SJCRH30 (cell line): Measurements from ENCODE around the gene JAK1. TPM values are rescaled to one million over a fixed set of nuclear protein-coding genes. Genes with fewer than 3 reads are reported as not detected.

ENCODE experiments used
- DNase-seq, 2 experiments: peaks; one replicate each; pipeline ENCODE4 v3.0.0-alpha.2; 2015 to 2020
- H3K27ac ChIP-seq: fragments of 250-450 bp; sonication (Bioruptor Pico); 2 replicates; pipeline ENCODE4 v1.5.1; 2020; ENCODE audit warnings: mild to moderate bottlenecking, moderate library complexity
- H3K27me3 ChIP-seq: fragments of 250-450 bp; sonication (Bioruptor Pico); 2 replicates; pipeline ENCODE4 v1.5.1; 2020; ENCODE audit warnings: mild to moderate bottlenecking, moderate library complexity
- H3K36me3 ChIP-seq: fragments of 250-450 bp; sonication (Bioruptor Pico); 2 replicates; pipeline ENCODE4 v1.5.1; 2020; ENCODE audit warnings: mild to moderate bottlenecking, moderate library complexity
- H3K4me1 ChIP-seq: fragments of 250-450 bp; sonication (Bioruptor Pico); 2 replicates; pipeline ENCODE4 v1.5.1; 2020; ENCODE audit warnings: mild to moderate bottlenecking, moderate library complexity
- H3K4me3 ChIP-seq: fragments of 250-450 bp; sonication (Bioruptor Pico); 2 replicates; pipeline ENCODE4 v1.5.1; 2020; ENCODE audit warnings: mild to moderate bottlenecking, moderate library complexity
- H3K9me3 ChIP-seq: fragments of 250-450 bp; sonication (Bioruptor Pico); replicated peaks from 2 replicates; pipeline ENCODE4 v1.5.1; 2020; ENCODE audit warnings: mild to moderate bottlenecking, moderate library complexity
- total RNA-seq: library from RNA; depleted of rRNA; stranded (reverse); fragments of >200 nt; shearing (Covaris generic); gene quantifications from 2 replicates; pipeline ENCODE4 v1.2.3, GENCODE V29; 2014

The JAK1 gene
- total RNA-seq, 1 experiment from 2014 or later = 60.5 TPM

DNA sequence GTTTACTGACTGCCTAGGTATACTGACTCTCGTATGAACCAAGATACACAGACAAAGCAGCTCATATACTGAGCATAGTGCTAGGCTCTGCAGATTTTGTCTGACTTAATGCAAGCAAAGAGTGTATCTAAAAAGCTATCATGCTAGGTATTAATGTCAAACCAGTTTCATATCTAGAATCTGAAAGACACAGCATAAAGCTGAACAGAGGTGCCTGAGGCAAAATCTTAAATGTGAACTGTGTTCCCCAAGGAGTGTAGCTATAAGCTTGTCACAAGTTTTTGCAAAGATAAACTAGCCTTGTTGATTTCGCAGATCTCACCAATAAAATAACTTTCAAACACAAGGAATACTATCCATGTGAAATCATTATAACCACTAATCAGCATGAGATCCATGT is 18.1 kb downstream of the JAK1 start:
- Histone ChIP-seq H3K27ac (no peak overlapping the region), H3K27me3 (no peaks in the 10 kb centered on the region), H3K36me3 (no peaks in the 10 kb centered on the region), H3K9me3 (no peaks in the 10 kb centered on the region), H3K4me3 (no peak overlapping the region), H3K4me1 (no peaks in the 10 kb centered on the region)
- DNase-seq = no peak

DNA sequence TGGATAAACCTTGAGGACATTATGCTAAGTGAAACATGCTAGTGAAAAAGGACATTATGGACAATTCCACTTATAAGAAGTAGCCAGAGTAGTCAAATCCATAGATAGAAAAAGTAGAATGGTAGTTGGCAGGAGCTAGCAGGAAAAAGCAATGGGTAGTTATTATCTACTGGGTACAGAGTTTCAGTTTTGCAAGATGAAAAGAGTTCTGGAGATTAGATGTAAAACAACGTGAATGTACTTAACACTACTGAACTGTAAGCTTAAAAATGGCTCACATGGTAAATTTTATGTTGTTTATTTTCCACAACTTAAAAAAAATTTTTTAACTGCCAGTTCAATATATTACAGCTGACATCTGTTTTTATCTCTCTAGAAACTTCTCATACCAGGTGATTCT is 19.4 kb downstream of the JAK1 start:
- Histone ChIP-seq H3K9me3 (no peaks in the 10 kb centered on the region), H3K27ac (no peak overlapping the region), H3K4me1 (no peaks in the 10 kb centered on the region), H3K4me3 (no peak overlapping the region), H3K36me3 (no peaks in the 10 kb centered on the region), H3K27me3 (no peaks in the 10 kb centered on the region)
- no peak for DNase-seq

DNA sequence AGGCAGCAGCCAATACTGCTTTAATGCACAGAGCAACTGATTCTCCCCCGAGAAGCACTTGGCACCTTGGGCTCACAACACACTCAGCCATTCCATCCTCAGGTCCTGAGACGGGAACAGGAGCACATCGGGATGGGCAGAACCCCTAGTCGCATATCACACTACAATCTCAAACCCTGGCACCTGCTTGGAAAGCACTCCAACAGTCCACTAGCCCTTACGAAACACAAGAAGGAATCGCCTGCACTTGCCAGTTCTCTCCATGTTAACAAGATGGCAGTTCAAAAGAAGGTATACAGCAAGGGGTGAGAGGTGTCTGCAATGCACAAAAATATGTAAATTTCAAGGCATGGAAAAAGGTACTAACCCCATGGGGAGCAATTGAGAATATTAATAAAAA is 21.4 kb downstream of the JAK1 start:
- no peaks in the 10 kb centered on the region for H3K36me3 ChIP-seq
- no peak for DNase-seq
- H3K4me1 ChIP-seq = no peaks in the 10 kb centered on the region
- H3K4me3 ChIP-seq = no peak overlapping the region
- H3K9me3 ChIP-seq = no peaks in the 10 kb centered on the region
- H3K27ac ChIP-seq = no peak overlapping the region
- no peaks in the 10 kb centered on the region for H3K27me3 ChIP-seq

DNA sequence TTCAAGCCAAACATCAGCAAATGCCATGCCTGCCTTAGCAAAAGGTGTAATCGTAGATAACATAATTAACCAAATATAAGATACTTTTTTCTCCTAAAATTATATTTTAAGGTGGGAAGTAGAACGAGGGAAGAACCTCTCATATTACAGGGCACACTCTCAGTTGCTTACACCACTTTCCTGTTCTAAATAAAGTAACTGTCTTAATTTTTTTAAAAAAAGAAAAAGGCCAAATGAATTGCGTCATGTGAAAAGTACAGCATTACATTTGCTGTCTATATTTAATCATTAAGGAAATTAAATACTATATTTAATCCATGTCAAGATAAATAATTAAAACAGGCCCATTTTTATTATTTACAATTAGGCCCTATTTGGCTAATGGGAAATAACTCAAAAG is 23.7 kb downstream of the JAK1 start:
- no peaks in the 10 kb centered on the region for H3K36me3 ChIP-seq
- H3K27me3 ChIP-seq = no peaks in the 10 kb centered on the region
- no peak overlapping the region for H3K27ac ChIP-seq
- no peaks in the 10 kb centered on the region for H3K4me1 ChIP-seq
- 0 out of 2 replicates have a peak, but pooled peaks cover 2% of the 10 kb centered on the region for H3K9me3 ChIP-seq
- DNase-seq = no peak
- H3K4me3 ChIP-seq = no peak overlapping the region

DNA sequence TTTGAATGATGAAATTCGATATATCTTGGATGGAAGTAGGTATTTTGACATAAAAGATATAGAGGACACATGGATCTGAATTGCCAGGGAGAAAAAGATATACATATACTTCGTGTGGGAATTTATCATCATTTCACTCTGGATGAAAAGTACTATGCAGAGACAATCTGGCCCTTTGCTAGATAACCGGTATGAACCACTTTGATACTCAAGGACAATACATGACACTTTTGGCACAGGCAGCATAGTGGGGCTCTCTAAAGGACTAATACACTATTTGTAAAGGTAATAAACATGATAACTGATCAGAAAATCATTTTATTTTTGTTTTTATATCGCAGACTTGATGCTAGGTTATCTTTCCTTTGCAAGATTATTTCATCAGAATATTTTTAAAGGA is 24.2 kb downstream of the JAK1 start:
- no peak for DNase-seq

DNA sequence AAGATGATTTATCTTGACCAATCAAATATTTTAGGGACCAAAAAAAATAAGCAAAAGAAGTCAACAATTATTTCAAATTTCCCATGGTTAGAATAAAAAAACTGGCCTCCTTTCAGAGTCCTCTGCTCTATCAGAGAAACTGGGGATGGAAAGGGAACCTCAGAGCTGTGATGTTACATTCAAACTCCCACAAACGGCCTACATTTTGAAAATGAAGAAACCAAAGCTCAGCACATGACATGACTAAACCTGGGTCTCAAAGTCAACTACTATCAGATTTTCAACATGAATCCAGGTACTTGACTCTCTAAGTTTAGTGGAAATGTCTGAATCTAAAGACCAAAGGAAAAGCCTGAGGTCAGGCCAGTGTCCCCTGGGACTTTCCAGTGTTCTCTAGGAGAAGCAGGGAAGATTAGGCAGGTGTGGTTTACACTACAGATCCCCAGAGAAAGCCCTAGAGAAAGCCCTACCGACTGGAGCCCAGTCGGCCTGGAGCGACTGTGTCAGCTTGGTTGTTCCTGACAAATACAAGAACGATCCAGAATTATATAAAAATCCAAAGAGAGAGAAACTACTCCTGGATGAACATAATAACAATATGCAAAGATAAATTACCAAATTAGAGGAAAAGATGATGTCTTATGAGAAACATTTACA is 24.8 kb downstream of the JAK1 start:
- Histone ChIP-seq H3K9me3 (0 out of 2 replicates have a peak, but pooled peaks cover 2% of the 10 kb centered on the region), H3K27me3 (no peaks in the 10 kb centered on the region), H3K4me3 (no peak overlapping the region), H3K36me3 (no peaks in the 10 kb centered on the region), H3K27ac (no peak overlapping the region), H3K4me1 (peaks cover 5% of the 10 kb centered on the region; the same call in 1 of the 2 replicates)
- peak; percentile 27 to 59 for DNase-seq

More for the DNA sequence above, 24.2 kb downstream of the JAK1 start:
- no peaks in the 10 kb centered on the region for H3K36me3 ChIP-seq
- H3K27me3 ChIP-seq = no peaks in the 10 kb centered on the region
- H3K4me1 ChIP-seq = peaks cover 4% of the 10 kb centered on the region; the same call in 1 of the 2 replicates
- 0 out of 2 replicates have a peak, but pooled peaks cover 2% of the 10 kb centered on the region for H3K9me3 ChIP-seq
- H3K27ac ChIP-seq = no peak overlapping the region
- H3K4me3 ChIP-seq = no peak overlapping the region

DNA sequence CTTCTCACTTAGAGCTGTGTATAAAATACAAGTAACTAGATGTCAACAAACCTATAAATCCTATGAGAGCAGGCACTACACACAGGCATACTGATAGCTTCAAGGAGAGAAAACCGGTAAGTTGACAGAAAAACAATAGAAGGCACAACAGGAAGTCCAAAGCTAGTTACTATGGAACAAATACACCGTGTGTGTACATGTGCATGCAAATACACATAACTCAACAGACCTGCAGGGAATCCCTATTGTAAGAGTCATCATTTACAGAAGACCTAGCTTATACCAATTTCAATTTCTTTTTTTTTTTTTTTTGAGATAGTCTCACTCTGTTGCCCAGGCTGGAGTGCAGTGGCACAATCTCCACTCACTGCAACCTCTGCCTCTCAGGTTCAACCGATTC is 26.3 kb downstream of the JAK1 start:
- no peaks in the 10 kb centered on the region for H3K36me3 ChIP-seq
- H3K27ac ChIP-seq = no peak overlapping the region

DNA sequence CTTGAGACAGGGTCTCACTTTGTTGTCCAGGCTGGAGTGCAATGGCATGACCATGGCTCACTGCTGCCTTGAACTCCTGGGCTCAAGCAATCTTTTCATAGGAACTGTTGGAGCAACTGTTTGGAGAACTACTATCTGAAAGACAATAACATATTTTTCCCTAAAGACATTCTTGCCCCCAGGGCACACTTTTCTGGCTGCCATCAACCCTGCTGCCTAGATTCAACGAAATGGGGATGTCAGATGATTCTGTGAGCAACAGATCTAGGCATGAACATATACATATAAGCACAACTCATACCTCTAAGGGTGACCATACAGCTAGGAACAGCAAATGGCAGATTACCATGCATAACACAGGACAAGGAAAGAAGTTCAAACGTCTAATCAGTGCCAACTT is 27.4 kb downstream of the JAK1 start:
- Histone ChIP-seq H3K4me1 (peaks cover 5% of the 10 kb centered on the region), H3K9me3 (0 out of 2 replicates have a peak, but pooled peaks cover 2% of the 10 kb centered on the region), H3K36me3 (no peaks in the 10 kb centered on the region), H3K27ac (no peak overlapping the region), H3K27me3 (no peaks in the 10 kb centered on the region), H3K4me3 (no peak overlapping the region)
- DNase-seq = no peak

More for the DNA sequence above, 26.3 kb downstream of the JAK1 start:
- Histone ChIP-seq H3K27me3 (no peaks in the 10 kb centered on the region), H3K4me3 (no peak overlapping the region), H3K9me3 (0 out of 2 replicates have a peak, but pooled peaks cover 2% of the 10 kb centered on the region), H3K4me1 (peaks cover 5% of the 10 kb centered on the region; the same call in 1 of the 2 replicates)
- no peak for DNase-seq

DNA sequence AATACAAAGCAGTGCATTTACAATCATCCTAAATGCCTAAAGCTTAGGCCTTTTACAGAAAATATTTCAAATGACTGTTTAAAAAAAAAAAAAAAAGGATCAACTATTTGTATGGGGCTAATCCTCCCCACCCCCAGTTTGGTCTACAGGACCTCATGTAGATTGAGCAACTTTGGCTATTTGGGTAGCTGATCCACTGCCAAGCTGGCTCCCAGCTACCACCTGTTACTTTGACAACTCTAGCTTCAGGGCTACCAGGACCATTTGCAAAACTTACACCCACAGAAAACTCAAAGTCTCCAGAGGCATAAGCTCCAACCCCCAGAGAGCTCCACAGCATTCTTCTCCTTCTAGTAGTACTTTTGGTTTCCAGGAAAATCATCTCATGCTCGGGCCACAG is 29.4 kb downstream of the JAK1 start:
- H3K4me1 ChIP-seq = peaks cover 5% of the 10 kb centered on the region
- H3K4me3 ChIP-seq = no peak overlapping the region
- H3K36me3 ChIP-seq = no peaks in the 10 kb centered on the region
- H3K27me3 ChIP-seq = no peaks in the 10 kb centered on the region
- H3K27ac ChIP-seq = no peak overlapping the region
- H3K9me3 ChIP-seq = 0 out of 2 replicates have a peak, but pooled peaks cover 2% of the 10 kb centered on the region
- peak; percentile 21 to 57 for DNase-seq

DNA sequence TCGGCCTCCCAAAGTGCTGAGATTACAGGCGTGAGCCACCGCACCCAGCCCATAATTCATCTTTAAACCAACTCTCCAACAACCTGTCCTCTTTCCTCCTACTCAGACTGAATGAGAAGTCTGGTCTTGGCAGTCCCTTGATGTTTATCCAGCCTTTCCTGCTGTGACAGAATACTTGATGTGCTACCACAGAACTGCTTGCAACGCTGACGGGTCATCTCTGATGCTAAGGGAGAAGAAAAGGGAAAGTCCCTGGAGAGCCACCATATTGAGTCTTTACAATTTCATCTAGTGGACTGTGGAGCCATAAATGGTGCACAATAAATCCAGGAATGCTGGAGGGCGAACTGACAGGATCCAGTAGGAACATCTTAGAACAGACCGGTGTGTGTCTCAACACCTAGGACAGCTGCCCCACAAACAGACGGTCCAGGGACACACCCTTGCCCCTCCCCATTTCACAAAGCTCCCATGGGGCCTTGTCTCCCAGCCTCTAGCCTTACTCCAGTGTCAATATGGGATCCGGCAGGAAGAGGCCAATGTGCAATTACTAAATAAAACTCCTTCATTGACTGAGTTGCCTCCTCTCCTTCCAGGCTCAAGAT is 30.7 kb downstream of the JAK1 start:
- no peaks in the 10 kb centered on the region for H3K27me3 ChIP-seq
- no peak overlapping the region for H3K27ac ChIP-seq
- no peaks in the 10 kb centered on the region for H3K36me3 ChIP-seq
- peaks cover 5% of the 10 kb centered on the region for H3K4me1 ChIP-seq
- H3K4me3 ChIP-seq = no peak overlapping the region
- no peak for DNase-seq
- 0 out of 2 replicates have a peak, but pooled peaks cover 2% of the 10 kb centered on the region for H3K9me3 ChIP-seq

DNA sequence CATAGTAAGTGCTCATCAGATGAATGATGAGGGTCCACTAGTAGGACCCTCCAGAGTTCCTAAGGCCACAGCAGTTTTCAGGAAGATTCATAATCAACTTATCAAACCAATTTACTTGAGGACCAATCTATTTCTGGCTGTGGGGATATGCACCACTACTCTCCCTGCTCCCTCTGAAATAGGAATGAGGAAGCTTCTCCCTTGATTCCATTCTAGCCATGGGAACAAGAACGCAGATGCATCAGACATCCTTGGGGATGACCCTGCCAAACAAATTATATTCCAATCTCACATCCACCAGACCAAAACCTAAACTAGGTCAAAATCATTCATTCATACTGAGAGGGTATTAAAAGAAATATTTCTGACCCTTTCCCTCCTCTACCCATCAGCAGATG is 31.5 kb downstream of the JAK1 start:
- no peak for DNase-seq
- no peaks in the 10 kb centered on the region for H3K36me3 ChIP-seq
- H3K27ac ChIP-seq = no peak overlapping the region
- no peak overlapping the region for H3K4me3 ChIP-seq
- H3K9me3 ChIP-seq = 0 out of 2 replicates have a peak, but pooled peaks cover 2% of the 10 kb centered on the region
- peaks cover 5% of the 10 kb centered on the region for H3K4me1 ChIP-seq
- H3K27me3 ChIP-seq = no peaks in the 10 kb centered on the region

DNA sequence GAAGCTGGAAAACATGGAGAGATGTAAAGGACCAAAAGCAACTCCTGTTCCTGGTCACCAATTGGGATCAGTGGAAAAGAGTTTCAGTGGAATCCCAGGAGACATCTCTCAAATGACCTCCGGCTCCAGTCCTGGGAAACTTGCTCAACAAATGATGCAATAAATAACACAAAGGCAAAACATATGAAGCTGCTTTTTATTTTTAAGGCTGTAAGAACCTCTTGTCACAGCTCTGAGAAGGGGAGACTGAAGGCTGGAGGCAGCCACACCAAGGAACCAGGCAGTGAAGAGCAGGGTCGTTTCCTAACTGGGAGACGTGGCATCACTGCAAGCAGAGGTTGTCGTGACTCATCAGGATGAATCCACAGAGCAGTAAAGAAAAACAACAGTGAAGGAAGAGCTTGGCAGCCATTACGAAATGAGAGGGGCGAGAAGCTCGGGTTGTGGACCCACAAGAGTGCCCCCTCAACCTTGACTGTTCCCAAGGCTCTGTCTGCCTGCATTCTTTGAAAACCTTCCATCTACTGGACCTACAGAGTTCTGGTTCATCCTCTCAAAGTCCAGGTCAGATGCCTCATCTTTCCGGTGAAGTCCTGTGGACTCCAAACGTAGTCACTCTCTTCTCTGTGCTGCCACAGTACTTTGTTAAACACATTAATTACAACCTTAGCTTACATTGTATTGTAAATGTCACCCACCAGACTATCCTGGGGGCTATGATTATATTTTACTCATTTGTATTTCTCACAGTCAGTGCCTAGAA is 32.1 kb downstream of the JAK1 start:
- Histone ChIP-seq H3K36me3 (no peaks in the 10 kb centered on the region), H3K4me1 (peaks cover 5% of the 10 kb centered on the region), H3K9me3 (0 out of 2 replicates have a peak, but pooled peaks cover 2% of the 10 kb centered on the region), H3K27ac (no peak overlapping the region), H3K27me3 (no peaks in the 10 kb centered on the region), H3K4me3 (no peak overlapping the region)
- DNase-seq = no peak

DNA sequence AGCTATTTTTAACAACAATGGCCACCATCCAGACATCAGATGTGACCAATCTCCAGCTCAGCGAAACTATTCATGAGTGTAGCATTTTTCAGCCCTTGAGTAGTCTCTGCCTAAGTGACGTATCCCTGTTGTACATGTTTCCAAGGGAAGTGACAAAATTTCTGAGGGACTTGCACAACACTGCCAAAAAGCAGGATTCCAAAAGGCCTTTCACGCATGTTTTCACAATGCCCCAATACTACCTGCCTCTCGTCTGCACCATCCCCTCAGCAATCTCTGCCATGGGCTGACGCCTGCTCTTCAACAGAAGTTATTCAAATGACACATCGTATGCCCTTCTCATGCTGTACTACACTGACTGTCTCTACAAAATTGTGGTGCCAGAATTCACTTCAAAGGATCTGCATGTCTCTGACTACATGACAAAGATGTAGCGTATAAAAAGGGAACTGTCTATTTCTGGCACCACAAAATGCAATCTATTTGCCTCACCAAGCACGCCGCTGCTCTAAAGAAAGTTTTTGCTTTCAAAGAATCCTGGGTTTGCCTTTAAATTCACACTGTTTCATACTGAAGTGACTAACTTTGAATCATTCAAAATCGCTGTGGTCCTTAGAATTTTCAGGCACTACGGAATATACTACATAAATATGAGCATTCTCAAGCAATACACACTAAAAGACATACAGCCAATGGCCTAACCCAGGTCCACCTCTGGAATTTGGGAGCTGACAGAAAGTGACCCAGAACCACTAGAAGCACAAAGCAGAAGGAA is 32.9 kb downstream of the JAK1 start:
- DNase-seq = no peak
- Histone ChIP-seq H3K27ac (no peak overlapping the region), H3K4me3 (no peak overlapping the region), H3K4me1 (peaks cover 5% of the 10 kb centered on the region), H3K27me3 (no peaks in the 10 kb centered on the region), H3K9me3 (no peaks in the 10 kb centered on the region), H3K36me3 (no peaks in the 10 kb centered on the region)

DNA sequence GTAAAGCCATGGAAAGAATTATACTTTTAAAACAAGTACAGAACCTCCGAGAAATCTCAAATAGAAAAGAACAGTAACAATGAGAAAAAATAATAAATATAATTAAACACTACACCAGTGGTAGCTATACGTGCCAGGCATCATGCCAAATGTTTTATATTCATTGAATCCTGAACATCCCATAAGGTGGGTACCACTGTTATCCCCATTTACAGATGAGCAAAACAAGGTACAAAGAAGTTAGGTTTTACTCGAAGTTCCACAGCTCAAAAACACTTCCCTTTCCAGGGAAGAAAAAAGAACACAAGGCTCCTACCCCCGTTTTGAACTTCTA is 33.4 kb downstream of the JAK1 start:
- H3K36me3 ChIP-seq = no peaks in the 10 kb centered on the region
- no peak overlapping the region for H3K4me3 ChIP-seq
- peaks cover 5% of the 10 kb centered on the region for H3K4me1 ChIP-seq
- DNase-seq = no peak
- H3K27me3 ChIP-seq = no peaks in the 10 kb centered on the region
- H3K9me3 ChIP-seq = no peaks in the 10 kb centered on the region
- no peak overlapping the region for H3K27ac ChIP-seq
